ENCODE data around the gene MRPL40. TPM values are rescaled to one million over a fixed set of nuclear protein-coding genes. Genes with fewer than 3 reads are reported as not detected.

Gene MRPL40
- total and polyA plus RNA-seq, 2 donors (not counting 3 experiments of a cell fraction or from before 2014, with no cell fraction given) = 17.5 to 27.4 TPM

DNA sequence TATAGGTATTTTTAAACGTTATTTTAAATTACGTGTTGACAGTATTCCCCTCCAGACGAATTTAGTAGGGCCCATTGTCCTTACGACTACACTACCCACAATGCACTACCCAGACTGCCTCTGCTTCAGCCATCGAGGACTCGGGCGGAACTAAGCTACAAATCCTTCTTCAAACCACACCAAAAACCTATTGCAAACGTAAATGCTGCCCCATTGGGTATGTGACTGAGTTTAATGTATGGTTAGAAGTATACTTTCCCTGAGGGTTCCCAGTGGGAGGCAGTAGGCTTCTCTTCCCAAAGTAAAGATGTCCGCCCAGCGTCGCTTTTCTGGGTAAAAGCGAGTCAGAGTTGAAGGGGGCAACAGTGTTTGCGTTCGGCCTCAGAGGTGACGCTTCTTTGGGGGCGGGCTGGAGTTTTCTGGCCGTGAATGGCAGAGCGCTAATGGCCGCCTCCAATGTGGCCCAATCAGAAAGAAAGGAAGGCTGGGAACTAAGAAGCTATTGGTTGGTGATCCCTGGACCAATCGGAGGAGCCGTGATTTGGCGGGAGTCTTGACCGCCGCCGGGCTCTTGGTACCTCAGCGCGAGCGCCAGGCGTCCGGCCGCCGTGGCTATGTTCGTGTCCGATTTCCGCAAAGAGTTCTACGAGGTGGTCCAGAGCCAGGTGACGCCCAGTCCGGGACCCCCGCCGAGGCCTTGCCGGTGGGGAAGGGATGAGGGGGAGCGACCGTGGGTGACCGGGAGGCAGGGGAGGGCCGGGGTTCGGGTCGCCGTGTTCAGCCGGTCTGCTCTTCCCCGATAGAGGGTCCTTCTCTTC is 47.2 kb downstream of the MRPL40 start, which contains the start of gene CDC45:
CDC45 (plus strand) TSS at position 566 of the 818 bp plus-strand sequence; CDS start at position 615, 49 bp downstream.
- Histone ChIP-seq H4K20me1 (replicated peaks; ENCODE audit: control insufficient read depth, extremely low read depth, insufficient read depth, low read length) (no peaks in the 10 kb centered on the region), H3K4me1 (ENCODE audit: control insufficient read depth, extremely low read depth, insufficient read depth, low read length) (peaks cover 48% of the 10 kb centered on the region), H3K9me3 (replicated peaks; ENCODE audit: control insufficient read depth, insufficient read depth, low read length) (no peaks in the 10 kb centered on the region), H3K4me3 (replicated peaks in 1 of 3; ENCODE audit: insufficient read depth in 1 of 3, low read depth in 1 of 3, low read length in 3 of 3) (peak within 1 kb of the TSS; percentile 66 to 87 (median 83)), H3K4me2 (ENCODE audit: insufficient read depth, low read length) (peak within 1 kb of the TSS; percentile 98), H3K79me2 (ENCODE audit: control insufficient read depth, insufficient read depth, low read length) (peaks cover 52% of the 10 kb centered on the region), H2AFZ (ENCODE audit: low read depth, low read length) (peak within 1 kb of the TSS; percentile 86), H3K9ac (replicated peaks; ENCODE audit: extremely low read depth, insufficient read depth, low read length) (peak within 1 kb of the TSS; percentile 99), H3K27ac (ENCODE audit: insufficient read depth, low read depth, low read length) (peak within 1 kb of the TSS; percentile 100), H3K36me3 (ENCODE audit: control insufficient read depth in 2 of 2, extremely low read depth in 1 of 2, insufficient read depth in 2 of 2, low read length in 2 of 2) (peaks cover 2 to 3% of the 10 kb centered on the region in 2 experiments), H3K9me1 (replicated peaks; ENCODE audit: control insufficient read depth, extremely low read depth, insufficient read depth, low read length) (no peaks in the 10 kb centered on the region), H3K27me3 (ENCODE audit: control insufficient read depth in 2 of 2, insufficient read depth in 2 of 2, low read length in 2 of 2) (no peaks in the 10 kb centered on the region)
- ChIA-PET CTCF (interaction anchor here (0.7 to 4.7 kb wide), 11 partner anchors 10 to 335 kb away, joined by 3 to 67 read pairs (median 3); partner anchors contain the start of gene ESS2), POLR2A (interaction anchor here (1.0 to 1.6 kb wide), 3 partner anchors 10 to 150 kb away, joined by 3 to 5 read pairs (median 3); partner anchors contain the start of gene CLDN5)
- dilution Hi-C loops (cut with MboI; ENCODE audit: extremely low pct_ligation_motif_present, low sequenced_read_pairs) = no loop called here
- BruUV-seq (replicated peaks) = no TSS peak
- TF ChIP-seq POLR2A (IDR thresholded peaks at IDR 0.05; ENCODE audit: low read depth, low read length) = no peak
- TF ChIP-seq JUN (IDR thresholded peaks at IDR 0.05; ENCODE audit: borderline replicate concordance, insufficient read depth, insufficient read length, low read depth) = no peak
- TF ChIP-seq POLR2AphosphoS5 (IDR thresholded peaks at IDR 0.05; ENCODE audit: insufficient read depth, low read depth, low read length) = peak; percentile 47
- intact Hi-C loops (cut with micrococcal nuclease) = loop anchor here (1.0 to 10.0 kb wide), 5 partner anchors 33 to 300 kb away; partner anchors contain the start of genes C22orf39, CLDN5, MRPL40 and SEPTIN5
- FAIRE-seq (peak; percentile 99), DNase-seq (ENCODE audit: low read depth, low spot score) (peak; percentile 99)

DNA sequence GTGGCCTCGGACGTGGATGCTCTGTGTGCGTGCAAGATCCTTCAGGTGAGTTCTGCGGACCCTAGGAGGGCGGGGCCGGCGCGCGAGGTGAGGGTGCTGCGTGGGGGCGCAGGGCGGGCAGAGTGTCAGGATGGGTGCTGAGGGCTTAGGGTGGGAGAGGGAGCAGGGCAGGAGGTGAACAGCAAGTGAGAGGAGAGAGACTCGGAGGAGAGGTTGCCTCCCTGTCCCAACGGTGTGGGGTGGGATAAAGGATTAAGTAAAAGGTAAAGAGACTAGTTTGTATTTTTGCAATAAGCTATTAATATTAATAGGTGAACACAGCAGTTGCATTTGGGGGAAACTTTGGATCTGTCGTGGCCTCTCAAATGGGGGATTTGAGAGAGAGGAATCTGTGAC is 47.8 kb downstream of the MRPL40 start:
- peaks cover 48% of the 10 kb centered on the region for H3K79me2 ChIP-seq (ENCODE audit: control insufficient read depth, insufficient read depth, low read length)
- BruUV-seq (replicated peaks) = no TSS peak
- CTCF ChIA-PET = interaction anchor here (0.9 to 4.7 kb wide), 8 partner anchors 11 to 336 kb away, joined by 3 to 67 read pairs (median 4); partner anchors contain the start of gene ESS2
- FAIRE-seq (no peak), DNase-seq (ENCODE audit: low read depth, low spot score) (no peak)
- no peaks in the 10 kb centered on the region for H3K27me3 ChIP-seq (ENCODE audit: control insufficient read depth in 2 of 2, insufficient read depth in 2 of 2, low read length in 2 of 2)
- peak overlapping the region; percentile 66 to 77 (median 76) for H3K4me3 ChIP-seq (replicated peaks in 1 of 3; ENCODE audit: insufficient read depth in 1 of 3, low read depth in 1 of 3, low read length in 3 of 3)
- dilution Hi-C loops (cut with MboI; ENCODE audit: extremely low pct_ligation_motif_present, low sequenced_read_pairs) (no loop called here), intact Hi-C loops (cut with micrococcal nuclease) (no loop called here)
- H3K9ac ChIP-seq (replicated peaks; ENCODE audit: extremely low read depth, insufficient read depth, low read length) = peak overlapping the region; percentile 70
- TF ChIP-seq, protein P1, sequence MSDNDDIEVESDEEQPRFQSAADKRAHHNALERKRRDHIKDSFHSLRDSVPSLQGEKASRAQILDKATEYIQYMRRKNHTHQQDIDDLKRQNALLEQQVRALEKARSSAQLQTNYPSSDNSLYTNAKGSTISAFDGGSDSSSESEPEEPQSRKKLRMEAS (IDR thresholded peaks at IDR 0.05; ENCODE audit: insufficient read depth, insufficient read length) = no peak
- TF ChIP-seq MYC (IDR thresholded peaks at IDR 0.05; ENCODE audit: low read depth, low read length) (no peak), EZH2 (IDR thresholded peaks at IDR 0.05; ENCODE audit: borderline replicate concordance, low read depth, low read length, severe bottlenecking) (no peak), POLR2AphosphoS5 (IDR thresholded peaks at IDR 0.05; ENCODE audit: insufficient read depth, low read depth, low read length) (no peak), GATA2 (IDR thresholded peaks at IDR 0.05; ENCODE audit: insufficient read depth, insufficient read length, low read depth, low read length) (no peak), JUN (IDR thresholded peaks at IDR 0.05; ENCODE audit: borderline replicate concordance, insufficient read depth, insufficient read length, low read depth) (no peak)
- TF ChIP-seq, protein P2, sequence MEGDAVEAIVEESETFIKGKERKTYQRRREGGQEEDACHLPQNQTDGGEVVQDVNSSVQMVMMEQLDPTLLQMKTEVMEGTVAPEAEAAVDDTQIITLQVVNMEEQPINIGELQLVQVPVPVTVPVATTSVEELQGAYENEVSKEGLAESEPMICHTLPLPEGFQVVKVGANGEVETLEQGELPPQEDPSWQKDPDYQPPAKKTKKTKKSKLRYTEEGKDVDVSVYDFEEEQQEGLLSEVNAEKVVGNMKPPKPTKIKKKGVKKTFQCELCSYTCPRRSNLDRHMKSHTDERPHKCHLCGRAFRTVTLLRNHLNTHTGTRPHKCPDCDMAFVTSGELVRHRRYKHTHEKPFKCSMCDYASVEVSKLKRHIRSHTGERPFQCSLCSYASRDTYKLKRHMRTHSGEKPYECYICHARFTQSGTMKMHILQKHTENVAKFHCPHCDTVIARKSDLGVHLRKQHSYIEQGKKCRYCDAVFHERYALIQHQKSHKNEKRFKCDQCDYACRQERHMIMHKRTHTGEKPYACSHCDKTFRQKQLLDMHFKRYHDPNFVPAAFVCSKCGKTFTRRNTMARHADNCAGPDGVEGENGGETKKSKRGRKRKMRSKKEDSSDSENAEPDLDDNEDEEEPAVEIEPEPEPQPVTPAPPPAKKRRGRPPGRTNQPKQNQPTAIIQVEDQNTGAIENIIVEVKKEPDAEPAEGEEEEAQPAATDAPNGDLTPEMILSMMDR (IDR thresholded peaks at IDR 0.05; ENCODE audit: extremely low read depth in 1 of 2, insufficient read depth in 1 of 2, low read depth in 1 of 2, low read length in 2 of 2) = no peak
- no peaks in the 10 kb centered on the region for H3K36me3 ChIP-seq (ENCODE audit: control insufficient read depth in 2 of 2, extremely low read depth in 1 of 2, insufficient read depth in 2 of 2, low read length in 2 of 2)
- H2AFZ ChIP-seq (ENCODE audit: low read depth, low read length) = peak overlapping the region; percentile 83
- no peaks in the 10 kb centered on the region for H3K9me1 ChIP-seq (replicated peaks; ENCODE audit: control insufficient read depth, extremely low read depth, insufficient read depth, low read length)
- no peaks in the 10 kb centered on the region for H4K20me1 ChIP-seq (replicated peaks; ENCODE audit: control insufficient read depth, extremely low read depth, insufficient read depth, low read length)
- H3K4me2 ChIP-seq (ENCODE audit: insufficient read depth, low read length) = peak overlapping the region; percentile 83
- H3K4me1 ChIP-seq (ENCODE audit: control insufficient read depth, extremely low read depth, insufficient read depth, low read length) = peaks cover 50% of the 10 kb centered on the region
- H3K9me3 ChIP-seq (replicated peaks; ENCODE audit: control insufficient read depth, insufficient read depth, low read length) = no peaks in the 10 kb centered on the region
- H3K27ac ChIP-seq (ENCODE audit: insufficient read depth, low read depth, low read length) = peak overlapping the region; percentile 100
- POLR2A ChIA-PET = interaction anchor here (1.0 to 1.6 kb wide), 3 partner anchors 9 to 150 kb away, joined by 3 to 5 read pairs (median 3); partner anchors contain the start of gene CLDN5

Data from endothelial cell of umbilical vein (primary cell).